ENCODE measurements around the gene GADD45G. TPM values are rescaled to one million over a fixed set of nuclear protein-coding genes. Genes with fewer than 3 reads are reported as not detected.

Gene GADD45G
- total RNA-seq, 1 donor from 2014 or later: not detected

DNA sequence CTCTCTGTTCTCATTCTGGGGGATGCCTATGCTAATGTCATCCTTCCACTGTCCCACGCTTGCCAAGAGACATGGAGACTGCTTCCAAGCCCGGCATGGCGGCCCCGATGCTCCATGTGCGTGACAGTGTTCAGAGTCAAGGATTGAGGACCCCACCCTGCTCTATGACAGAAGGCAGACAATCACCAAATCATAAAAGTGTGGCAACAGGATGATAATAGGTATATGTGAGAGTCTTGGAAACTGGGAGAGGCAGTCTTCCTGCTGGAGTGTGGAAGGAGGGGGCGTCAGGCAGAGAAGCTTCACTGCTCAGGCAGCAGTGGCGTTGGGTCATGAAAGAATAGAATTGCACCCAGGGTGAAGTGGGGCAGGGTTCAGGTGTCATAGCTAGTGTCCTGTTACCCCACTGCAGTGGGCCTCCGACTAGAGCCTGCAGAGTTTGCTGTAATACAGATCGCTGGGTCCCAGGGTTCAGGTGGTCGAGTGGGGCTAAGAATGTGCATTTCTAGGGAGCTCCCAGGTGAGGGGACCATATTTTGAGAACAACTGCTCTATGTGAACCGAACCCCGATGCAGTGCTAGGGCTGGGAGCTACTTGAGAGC is 12.5 kb upstream of the GADD45G start:
- DNase-seq (ENCODE audit: low read depth in 2 of 2): no peak

DNA sequence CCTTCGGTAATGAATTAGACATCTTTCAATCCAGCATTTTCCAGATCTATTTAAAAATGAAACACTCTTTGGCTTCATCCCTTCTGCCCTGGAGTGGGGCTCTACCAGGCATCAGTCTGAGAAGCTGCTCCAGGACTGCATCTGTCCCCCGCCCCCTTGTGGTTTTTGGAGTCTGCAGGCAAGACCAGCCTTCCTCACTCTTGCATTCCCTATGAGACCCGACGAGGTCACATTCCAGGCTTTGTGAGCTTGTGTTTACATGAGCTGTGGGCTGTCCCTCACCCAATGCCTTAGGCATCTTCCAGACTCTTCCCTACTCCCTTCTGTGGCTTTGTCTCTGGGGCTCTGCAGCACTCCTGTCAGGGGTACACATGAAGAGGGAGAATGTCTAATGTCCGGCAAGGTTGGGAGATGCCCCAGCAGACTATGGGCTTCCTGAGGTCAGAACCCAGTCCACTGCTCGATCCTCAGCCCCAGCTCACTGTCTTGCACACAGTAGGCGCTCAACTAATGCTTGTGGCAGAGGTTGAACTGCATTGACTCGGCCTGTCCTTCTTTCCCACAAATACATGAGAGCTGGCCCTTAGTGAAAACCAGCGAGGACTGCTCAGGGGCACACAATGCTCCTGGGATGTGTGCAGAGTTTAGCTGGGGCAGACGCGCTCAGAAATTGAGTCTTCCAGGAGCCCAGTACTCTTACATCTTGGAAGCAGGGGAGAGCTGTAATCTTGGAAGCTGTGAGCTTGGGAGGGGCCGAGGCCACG is 11.7 kb upstream of the GADD45G start:
- no peak for DNase-seq (ENCODE audit: low read depth in 2 of 2)

DNA sequence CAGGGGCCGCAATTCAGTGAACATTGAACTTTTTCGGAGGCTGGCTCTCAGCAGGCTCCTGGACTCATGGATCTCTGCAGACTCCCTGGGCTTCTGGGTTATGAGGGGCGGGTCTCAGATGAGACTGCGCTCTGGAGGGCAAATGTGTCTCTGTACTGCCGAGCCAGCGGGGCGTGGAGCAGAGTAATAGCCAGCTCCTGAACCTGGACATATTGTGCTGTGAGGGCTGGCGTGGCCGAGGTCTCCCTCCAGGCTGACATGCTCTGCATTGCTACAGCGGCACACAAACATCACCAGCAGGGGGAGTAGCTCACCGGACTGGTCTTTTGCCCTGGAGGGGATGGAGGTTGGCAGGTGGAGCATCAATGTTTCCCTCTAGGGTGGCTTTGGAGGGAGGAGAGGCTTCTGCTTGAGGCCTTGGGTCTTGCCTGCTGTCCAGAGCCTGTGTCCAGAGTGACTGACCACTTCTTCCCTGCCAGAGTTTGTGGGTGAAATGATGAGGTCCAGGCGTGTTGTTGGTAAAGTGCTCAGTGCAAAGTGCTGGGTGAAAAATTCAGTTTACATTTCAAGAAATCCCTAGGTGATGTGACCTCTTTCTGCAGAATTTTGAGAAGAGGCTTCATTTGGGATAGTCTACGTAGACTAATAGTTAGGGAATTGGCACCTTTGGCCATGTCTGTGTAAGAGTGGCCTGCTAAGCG is 10.9 kb upstream of the GADD45G start:
- DNase-seq (ENCODE audit: low read depth in 2 of 2): peak; percentile 45 to 57

DNA sequence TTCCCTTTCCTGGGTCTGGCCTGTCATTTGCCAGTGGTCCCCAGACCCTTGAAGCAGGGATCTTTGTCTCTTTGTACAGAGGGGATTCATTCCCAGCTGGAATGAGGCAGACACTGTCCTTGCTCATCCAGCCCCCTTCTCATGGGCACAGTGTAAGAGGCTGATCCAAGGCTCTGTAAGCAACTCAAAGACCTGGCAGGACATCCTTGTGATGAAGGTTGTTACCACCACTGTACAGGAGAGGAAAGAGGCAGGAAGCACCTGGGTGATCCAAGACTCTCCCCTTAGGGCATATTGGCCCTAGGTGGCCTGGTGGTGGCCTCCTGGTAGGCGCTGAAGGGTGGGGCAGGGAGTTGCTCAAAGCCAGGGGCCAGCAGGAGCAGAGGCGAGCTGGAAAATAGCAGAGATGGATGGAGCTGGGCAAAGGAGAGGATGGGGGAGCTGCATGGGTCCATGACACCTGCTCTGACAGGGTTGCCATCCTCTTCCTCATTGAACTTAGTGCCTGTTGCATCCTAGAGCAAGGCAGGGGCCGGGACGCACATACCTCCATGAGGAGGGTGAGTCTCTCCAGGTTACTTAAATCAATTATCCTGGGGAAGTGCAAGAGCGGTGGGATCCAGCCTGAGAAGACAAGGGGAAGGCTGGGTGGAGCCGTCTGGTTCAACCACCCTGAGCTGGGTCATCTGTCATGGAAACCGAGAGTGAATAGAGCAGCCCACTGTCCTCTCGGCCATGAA is 9.8 kb upstream of the GADD45G start:
- no peak for DNase-seq (ENCODE audit: low read depth in 2 of 2)

DNA sequence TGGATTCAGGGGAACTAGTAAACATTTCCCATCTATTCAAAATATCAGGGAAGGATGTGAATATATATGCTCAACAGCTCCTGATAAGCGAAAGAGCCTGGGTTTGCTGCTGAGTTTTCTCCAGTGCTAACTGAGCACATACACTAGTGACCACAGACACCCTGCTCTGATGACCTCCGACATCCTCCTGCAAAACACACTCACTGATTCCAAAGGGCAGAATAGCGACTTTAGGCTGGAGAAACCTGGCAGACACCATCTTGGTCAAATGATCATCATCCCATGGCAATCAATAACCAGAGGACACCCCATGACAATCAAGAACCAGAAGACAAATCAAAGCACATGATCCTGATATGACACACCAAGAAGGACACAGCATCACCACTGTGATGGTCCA is 9.2 kb upstream of the GADD45G start:
- no peak for DNase-seq (ENCODE audit: low read depth in 2 of 2)

DNA sequence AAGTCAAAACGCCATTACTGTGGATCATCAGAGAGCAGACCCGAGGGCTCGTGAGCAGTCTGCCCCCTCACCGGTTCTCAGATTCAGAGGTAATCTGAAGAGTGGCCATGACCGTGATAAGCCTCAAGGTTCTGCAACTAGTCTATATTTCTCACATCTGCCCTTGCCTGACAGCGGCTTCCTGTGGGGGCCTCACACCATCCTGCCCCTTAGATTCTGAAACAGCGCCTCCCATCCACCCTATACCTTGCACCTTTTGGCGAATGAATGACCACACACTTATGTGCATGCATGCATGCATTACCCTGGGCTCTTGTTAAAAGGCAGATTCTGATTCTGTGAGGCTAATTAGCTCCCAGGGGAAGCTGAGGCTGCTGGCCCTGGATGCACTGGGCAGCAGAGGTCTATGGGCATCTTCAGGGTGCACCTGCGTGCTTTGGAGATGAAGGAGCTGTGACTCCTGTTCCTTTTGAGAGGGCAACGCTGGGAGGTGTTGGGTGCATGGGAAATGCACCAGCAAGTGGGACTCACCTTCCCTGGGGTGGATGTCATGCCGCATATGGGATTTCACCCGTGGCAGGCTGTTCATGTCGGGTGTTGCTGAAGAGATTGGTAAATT is 7.8 kb upstream of the GADD45G start:
- DNase-seq (ENCODE audit: low read depth in 2 of 2): no peak

DNA sequence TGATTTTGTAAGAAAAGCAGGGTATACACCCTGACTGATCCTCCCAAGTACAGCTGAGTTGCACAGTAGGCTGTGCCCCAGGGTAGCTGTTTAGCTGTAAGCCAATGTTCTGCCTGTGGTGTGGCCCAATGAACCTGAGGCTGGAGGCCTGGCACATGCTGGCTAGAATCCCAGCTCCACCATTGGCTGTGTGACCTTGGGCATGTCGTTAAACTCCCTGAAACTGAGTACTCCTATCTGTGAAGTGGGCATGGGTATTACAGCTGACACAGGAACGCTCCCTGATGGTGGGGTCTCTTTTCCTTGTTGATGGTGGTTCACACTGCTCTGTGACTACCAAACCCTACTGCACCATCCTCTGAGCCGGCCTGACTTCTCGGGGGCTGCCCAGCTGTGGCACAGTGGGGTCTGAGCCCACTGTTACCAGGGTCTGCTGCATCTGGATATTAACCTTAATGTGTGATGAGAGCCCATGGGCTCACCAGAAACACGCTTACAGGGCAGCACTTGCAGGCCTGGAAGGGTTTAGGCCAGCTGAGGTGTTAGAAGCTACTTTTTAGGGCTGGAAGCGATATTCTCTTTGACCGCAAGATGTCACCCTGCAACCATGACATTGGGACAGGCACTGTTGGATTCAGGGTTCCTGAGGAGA is 7.0 kb upstream of the GADD45G start:
- DNase-seq (ENCODE audit: low read depth in 2 of 2): peak; percentile 65 to 76

DNA sequence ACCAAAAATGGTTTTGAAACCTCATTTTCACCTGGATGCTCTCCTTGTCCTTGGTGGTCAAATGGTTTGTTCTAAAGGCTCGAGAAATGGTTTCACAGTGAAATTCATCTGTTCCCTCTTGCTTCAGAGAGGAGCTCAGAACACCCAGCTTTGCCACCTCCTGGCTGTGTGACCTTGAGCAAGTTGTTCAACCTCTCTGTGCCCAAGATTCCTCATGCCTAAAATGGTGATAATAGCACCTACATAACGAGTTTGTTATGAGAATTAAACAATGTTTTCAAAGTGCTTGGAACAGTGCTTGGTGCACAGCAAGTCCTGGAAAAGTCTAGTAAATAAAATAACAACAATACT is 6.5 kb upstream of the GADD45G start:
- DNase-seq (ENCODE audit: low read depth in 2 of 2): no peak

DNA sequence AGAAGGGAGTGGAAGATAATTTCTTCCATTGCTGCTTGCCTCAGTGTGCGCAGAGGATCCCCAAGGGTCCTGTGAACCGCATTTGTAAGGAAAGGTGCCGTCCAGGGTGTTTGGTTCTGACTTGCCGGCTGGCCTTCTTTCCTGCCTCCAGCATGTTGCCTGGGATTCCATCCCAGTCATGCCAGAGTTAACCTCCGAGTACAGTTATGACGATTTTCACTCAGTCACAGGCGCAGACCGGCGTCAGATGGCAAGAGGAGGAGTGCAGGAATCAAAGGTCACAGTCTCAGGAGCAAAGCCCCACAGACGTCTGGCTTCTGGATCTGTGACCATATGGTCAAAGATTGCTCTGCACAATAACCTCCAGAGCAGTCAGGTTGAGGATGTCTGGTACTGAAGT is 5.9 kb upstream of the GADD45G start:
- no peak for DNase-seq (ENCODE audit: low read depth in 2 of 2)

DNA sequence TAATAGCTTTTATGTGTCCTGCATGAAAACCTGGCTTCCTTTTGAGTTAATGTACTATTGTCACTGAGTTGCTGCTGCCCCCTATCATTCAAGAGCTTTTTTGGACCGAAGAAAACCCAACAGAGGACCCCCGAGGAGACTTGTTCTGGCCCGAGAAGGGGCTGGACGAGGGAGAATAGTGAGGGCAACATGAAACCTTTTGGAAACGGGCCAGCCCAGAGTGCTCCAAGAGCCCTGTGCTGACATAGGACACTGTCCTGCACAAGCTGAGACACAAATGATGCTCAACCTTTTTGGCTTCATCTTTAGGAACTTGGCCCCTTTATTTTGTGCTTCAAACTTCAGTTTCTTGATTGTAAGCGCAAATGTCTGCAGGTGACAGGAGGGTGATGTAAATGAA is 4.0 kb upstream of the GADD45G start:
- no peak for DNase-seq (ENCODE audit: low read depth in 2 of 2)

DNA sequence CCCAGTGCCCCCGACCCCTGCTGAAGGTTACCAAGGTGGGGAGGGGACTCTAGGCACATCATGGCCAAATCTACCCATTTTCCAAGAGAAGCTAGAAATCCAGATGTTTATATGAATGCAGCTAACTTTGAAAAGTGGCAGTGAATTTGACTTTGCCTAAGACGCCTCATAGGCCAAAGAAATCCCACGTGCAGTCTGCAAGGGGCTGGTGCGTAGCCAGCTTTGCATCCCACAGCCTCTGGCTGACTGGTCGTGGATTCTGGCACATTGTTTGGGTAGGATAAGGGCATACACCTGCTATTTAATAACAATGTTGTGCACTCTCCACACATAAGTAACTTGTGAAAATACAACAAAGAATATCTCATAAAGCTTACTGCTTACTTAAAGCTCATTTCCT is 3.5 kb upstream of the GADD45G start:
- DNase-seq (ENCODE audit: low read depth in 2 of 2): no peak

DNA sequence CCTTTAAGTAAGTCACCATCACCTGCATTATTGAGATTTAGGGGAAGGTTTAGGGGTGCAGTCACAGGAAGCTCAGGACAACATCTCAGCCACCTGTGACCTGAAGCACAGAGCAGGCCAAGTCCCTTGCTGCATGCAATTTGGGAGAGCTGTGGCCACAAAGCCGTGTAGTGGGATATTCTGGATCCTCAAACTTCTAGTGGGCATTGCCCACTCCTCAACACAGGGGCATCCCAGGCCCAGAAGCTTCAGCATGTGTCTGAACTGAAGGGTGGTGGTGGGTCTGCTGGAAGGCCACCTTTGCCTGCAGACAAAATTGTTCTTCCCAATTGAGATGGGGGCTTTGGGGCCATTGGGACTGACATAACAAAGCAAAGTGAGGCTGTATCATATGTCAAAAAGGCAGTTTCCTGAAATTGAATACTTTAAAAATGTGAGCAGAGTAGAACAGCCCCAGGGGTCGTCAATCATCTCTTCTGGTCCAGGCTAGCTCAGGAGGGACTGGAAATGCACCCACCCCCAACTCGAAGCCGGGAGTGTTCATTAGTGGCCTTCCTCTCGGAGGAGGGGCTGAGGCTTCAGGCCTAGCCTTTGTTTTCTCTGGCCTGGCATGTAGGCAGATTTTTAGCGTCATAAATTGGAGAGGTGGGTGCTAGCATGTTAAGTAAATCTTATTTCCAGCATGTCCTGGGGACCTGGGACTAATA is 2.8 kb upstream of the GADD45G start:
- DNase-seq (ENCODE audit: low read depth in 2 of 2): no peak

DNA sequence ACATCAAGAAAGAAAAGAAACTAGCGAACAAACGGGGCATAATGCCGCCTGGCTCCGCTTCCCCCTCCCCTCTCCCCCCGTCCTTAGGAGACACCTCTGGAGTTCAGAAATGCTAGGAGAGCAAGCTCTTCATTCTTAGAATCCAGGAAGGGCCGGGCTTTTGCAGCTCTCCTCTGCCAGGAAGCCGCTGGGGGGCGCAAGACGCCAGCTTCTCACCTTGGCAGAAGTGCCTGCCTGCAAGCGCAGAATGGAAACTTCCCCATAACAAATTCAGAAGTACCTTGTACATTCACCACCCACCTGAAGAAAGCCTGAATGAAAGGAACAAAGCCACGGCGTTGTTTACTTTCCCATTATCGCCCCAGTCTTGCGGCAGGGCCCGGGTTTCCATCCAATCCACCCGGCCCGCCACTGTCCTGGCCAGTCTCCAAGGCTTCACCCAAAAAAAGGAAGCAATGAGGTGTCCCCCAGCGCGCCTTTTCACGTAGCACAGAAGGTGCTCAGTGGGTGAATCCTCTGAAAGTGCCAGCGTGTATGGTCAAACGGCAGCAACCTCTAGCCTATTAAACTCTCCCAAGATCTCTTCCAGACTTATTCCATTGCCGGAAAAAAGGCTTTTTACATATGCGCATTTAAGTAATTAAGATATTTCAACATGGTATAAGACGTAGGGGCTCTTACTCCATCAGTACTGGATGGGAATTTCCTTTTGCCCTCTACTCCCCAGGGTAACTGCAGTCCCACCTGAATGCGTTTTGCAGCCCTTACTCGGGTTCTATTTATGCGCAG is 1.6 kb upstream of the GADD45G start:
- DNase-seq (ENCODE audit: low read depth in 2 of 2): peak; percentile 86 to 87

DNA sequence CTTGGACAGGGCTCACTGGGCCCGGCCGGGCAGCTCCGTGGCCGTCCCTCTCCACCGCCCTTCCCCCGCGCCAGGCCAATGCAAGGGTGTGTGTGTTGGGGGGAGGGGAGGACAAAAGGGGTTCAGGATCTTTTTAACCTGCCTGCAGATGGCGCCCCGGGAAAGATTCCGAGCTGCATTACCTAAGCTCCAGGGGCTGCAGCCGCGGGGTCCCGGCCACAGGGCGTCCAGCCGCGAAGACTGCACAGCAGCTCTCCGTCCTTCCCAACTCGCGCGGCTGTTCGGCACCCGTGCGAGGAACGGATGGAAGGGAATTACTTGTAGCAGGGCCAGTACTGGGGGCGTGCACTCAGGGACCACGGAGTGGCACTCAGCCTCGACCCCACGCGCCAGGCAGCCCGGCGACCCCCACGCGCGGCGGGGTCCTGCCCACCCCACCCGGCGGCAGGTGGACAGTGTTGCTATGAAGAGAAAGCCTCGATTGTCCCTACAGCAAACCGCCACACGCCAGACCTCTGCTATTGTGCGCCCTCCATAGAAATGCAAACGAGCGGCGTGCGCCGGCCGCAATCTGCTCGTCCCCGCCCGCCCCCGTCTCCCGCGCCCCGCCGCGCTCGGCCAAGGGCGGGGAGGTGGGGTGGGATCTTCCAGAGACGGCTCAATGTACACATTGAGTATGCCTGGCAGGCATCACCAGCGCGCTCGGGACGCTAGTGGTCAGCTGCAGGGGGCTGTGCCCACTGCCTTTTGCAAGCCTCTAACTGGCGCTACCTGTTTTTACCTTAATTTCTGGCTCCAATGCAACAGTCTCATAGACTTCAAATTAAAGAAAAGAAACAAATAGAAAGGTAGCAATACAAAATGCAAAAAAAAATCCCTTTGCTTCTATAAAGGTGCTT is 796 bp upstream of the GADD45G start:
- DNase-seq (ENCODE audit: low read depth in 2 of 2): peak; percentile 41 to 44

DNA sequence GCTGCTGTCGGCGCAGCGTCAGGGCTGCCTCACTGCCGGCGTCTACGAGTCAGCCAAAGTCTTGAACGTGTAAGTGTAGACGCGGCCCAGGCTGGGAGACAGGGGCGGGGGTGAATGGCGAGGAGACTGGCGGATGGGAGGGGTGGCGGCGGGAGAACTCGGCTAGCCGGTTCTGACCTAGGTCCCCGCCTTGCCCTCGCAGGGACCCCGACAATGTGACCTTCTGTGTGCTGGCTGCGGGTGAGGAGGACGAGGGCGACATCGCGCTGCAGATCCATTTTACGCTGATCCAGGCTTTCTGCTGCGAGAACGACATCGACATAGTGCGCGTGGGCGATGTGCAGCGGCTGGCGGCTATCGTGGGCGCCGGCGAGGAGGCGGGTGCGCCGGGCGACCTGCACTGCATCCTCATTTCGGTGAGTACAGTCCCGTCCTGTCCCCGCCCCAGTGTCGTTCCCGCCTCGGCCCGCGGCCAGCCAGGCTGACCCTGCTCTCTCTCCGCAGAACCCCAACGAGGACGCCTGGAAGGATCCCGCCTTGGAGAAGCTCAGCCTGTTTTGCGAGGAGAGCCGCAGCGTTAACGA is 745 bp downstream of the GADD45G start:
- peak; percentile 10 to 62 for DNase-seq (ENCODE audit: low read depth in 2 of 2)

DNA sequence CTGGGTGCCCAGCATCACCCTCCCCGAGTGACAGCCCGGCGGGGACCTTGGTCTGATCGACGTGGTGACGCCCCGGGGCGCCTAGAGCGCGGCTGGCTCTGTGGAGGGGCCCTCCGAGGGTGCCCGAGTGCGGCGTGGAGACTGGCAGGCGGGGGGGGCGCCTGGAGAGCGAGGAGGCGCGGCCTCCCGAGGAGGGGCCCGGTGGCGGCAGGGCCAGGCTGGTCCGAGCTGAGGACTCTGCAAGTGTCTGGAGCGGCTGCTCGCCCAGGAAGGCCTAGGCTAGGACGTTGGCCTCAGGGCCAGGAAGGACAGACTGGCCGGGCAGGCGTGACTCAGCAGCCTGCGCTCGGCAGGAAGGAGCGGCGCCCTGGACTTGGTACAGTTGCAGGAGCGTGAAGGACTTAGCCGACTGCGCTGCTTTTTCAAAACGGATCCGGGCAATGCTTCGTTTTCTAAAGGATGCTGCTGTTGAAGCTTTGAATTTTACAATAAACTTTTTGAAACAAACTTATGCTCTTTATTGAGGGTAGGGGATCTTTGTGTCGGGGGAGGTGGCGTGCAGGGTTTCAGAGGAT is 1.3 kb downstream of the GADD45G start:
- DNase-seq (ENCODE audit: low read depth in 2 of 2): peak; percentile 42 to 78

DNA sequence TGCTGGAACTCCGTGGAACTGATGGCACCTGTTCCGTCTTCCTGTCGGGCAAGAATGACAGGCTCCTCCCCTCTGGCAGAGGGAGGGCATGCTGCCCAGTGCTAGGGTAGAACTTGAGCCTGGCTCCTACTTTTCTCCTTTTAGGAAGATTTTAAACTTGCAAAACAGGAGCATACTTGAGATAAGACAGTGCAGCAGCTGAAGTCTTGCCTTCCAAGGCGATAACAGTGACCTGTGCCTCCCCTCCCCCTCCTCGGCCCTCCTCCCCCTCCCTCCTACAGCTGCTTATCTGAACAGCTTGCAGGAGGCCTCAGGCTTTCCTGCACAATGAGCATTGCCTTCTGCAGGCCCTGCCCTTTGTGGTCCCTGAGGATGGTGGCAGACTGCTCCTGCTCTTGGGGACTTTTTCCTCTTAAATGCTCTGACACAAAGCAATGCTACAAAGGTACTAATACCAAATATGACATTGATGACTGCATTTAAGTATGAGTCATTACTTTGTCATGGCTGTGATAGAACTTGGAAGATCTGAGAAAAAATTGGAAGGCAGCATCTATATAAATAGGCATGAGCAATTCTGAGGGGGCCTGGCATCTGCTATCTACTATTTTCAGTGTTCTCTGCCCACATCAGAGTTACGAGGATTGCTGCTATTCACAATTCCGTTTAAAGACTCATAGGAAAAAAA is 2.0 kb downstream of the GADD45G start:
- DNase-seq (ENCODE audit: low read depth in 2 of 2): peak in 1 of 2 donors; percentile 26
